CD4-positive, CD25-positive, alpha-beta regulatory T cell (primary cell): ENCODE results near the gene TSSK6. TPM values are rescaled to one million over a fixed set of nuclear protein-coding genes. Genes with fewer than 3 reads are reported as not detected.

Experiments
- ATAC-seq, 2 donors: fragments of 150-1000 bp; cut with Tn5 transposase; one replicate each; pipeline ENCODE4 v1.10.0; 2021; ENCODE audit warnings: low read depth in 2 of 2, moderate number of reproducible peaks in 2 of 2, moderate library complexity in 1 of 2
- DNase-seq, 3 donors: peaks; one replicate each; pipeline versions ENCODE4 v3.0.0 to v3.0.0-alpha.2; 2012 to 2022; ENCODE audit warnings: mixed read lengths in 1 of 3
- H3K27ac ChIP-seq: one replicate; pipeline ENCODE4 v1.7.0; 2013; ENCODE audit warnings: mild to moderate bottlenecking, low read length; ENCODE audit not compliant: insufficient read depth, poor library complexity, severe bottlenecking
- H3K27me3 ChIP-seq: one replicate; pipeline ENCODE4 v1.7.0; 2013; ENCODE audit warnings: low read length; ENCODE audit not compliant: control insufficient read depth, insufficient read depth
- H3K36me3 ChIP-seq: one replicate; pipeline ENCODE4 v1.7.0; 2013; ENCODE audit warnings: mild to moderate bottlenecking, low read length, moderate library complexity; ENCODE audit not compliant: control insufficient read depth, insufficient read depth
- H3K4me1 ChIP-seq: 2 replicates; pipeline ENCODE4 v1.7.0; 2013; ENCODE audit warnings: mild to moderate bottlenecking, low read length; ENCODE audit not compliant: insufficient read depth, control insufficient read depth, poor library complexity, severe bottlenecking
- H3K4me3 ChIP-seq: one replicate; pipeline ENCODE4 v1.7.0; 2013; ENCODE audit warnings: low read depth, mild to moderate bottlenecking, low read length, moderate library complexity
- H3K9me3 ChIP-seq, 2 experiments: 1 replicate in 1 of 2; 2 replicates in 1 of 2; pipeline ENCODE4 v1.7.0; 2013; ENCODE audit warnings: low read length in 2 of 2, mild to moderate bottlenecking in 1 of 2, moderate library complexity in 1 of 2; ENCODE audit not compliant: control insufficient read depth in 2 of 2
- H3K27ac Mint-ChIP-seq, 3 donors: one replicate each; pipeline ENCODE4 v1.8.0; 2020 to 2022; ENCODE audit warnings: mild to moderate bottlenecking in 3 of 3, mixed read lengths in 3 of 3, moderate library complexity in 2 of 3
- H3K27me3 Mint-ChIP-seq: one replicate; pipeline ENCODE4 v1.8.0; 2022; ENCODE audit warnings: mild to moderate bottlenecking, mixed read lengths
- H3K36me3 Mint-ChIP-seq: one replicate; pipeline ENCODE4 v1.8.0; 2020; ENCODE audit warnings: mixed read lengths
- H3K4me1 Mint-ChIP-seq, 4 donors: one replicate each; pipeline ENCODE4 v1.8.0; 2020 to 2022; ENCODE audit warnings: mixed read lengths in 4 of 4, mild to moderate bottlenecking in 1 of 4
- H3K4me3 Mint-ChIP-seq, 4 donors: one replicate each; pipeline ENCODE4 v1.8.0; 2020 to 2022; ENCODE audit warnings: mild to moderate bottlenecking in 4 of 4, mixed read lengths in 4 of 4, moderate library complexity in 3 of 4
- H3K9me3 Mint-ChIP-seq, 7 donors: one replicate each; pipeline ENCODE4 v1.8.0; 2020 to 2022; ENCODE audit warnings: mixed read lengths in 7 of 7, mild to moderate bottlenecking in 3 of 7, moderate library complexity in 2 of 7
- polyA plus RNA-seq, 4 donors: library from polyadenylated mRNA; unstranded; fragments of 300-500 nt; fragmentation: Illumina TruSeq; gene quantifications; one replicate each; pipeline ENCODE4 v1.2.3, GENCODE V29; 2021
- total RNA-seq: library from RNA; stranded (reverse); gene quantifications from one replicate; pipeline ENCODE4 v1.2.3, GENCODE V29; 2022

The TSSK6 gene
- total RNA-seq (6.2 TPM), polyA plus RNA-seq (1 to 10 TPM; 1.6 to 3.0 (median 1.8) TPM)

DNA sequence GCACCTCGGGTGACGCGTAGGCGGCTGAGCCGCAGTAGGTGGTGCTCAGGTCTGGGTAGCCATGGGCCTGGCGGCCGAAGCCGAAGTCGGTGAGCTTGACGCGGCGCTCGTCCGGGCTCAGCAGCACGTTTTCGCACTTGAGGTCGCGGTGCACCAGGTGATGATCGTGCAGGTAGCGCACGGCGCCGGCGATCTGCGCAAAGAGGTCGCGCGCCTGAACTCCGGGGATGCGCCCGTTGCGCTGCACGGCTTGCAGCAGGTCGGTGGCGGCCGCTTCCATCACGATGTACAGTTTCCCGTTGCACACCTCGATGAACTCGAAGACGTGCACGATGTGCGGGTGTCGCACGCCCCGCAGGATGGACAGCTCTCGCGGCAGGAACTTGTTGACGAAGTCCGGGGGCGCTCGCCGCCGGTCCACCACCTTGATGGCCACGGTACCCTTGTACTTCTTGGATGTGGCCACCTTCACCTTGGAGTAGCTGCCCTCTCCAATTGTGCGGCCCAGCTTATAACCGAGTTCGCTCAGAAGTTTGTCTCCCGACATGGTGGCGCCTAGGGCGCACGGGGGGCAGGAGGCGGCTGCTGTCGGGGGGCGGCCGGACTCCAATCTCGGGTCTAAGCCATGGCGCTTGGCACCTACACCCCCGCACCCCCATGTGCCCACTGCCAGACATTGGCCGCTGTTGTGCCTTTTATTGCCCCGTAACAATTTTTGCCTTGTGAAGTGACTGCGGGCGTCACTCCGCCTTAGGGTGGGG lies at the start of gene TSSK6:
TSSK6 (minus strand) TSS at position 668 of the 761 bp plus-strand sequence; CDS start at position 547, 121 bp downstream.
- Mint-ChIP-seq H3K27ac (peak within 1 kb of the TSS; percentile 93 to 97 (median 95)), H3K4me1 (peaks cover 0 to 41% (median 19%) of the 10 kb centered on the region in 4 donors), H3K9me3 (no peaks in the 10 kb centered on the region), H3K4me3 (peak within 1 kb of the TSS; percentile 95 to 98 (median 95)), H3K36me3 (peaks cover 11% of the 10 kb centered on the region), H3K27me3 (no peaks in the 10 kb centered on the region)
- ATAC-seq: no peak
- Histone ChIP-seq H3K36me3 (peaks cover 6% of the 10 kb centered on the region), H3K27ac (peak within 1 kb of the TSS; percentile 84), H3K9me3 (no peaks in the 10 kb centered on the region), H3K4me1 (peaks cover 24% of the 10 kb centered on the region), H3K27me3 (no peaks in the 10 kb centered on the region), H3K4me3 (peak within 1 kb of the TSS; percentile 94)
- no peak for DNase-seq

DNA sequence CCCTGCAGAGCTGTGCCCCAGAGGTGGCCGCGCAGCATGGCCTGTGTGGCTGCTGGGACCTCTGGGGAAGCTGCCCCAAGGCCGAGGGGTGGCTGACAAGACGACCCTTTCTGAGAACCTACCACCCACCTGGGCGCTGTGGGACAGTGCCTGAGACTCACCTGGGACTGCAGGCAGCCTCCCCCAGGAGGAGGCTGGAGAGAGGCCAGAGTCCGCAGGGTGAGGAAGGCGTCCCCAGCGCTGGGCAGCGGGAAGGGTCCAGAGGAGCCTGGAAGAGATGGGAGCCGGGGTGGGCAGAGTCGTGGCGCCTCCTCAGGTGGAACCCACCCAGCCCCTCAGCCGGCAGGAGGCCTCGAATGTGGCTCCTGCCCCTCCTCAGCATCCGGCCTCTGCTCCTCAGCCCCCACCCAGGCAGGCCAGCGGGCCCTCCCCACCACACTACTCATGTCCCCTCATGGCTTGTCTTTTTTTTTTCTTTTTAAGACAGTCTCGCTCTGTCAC lies 48.0 kb upstream of the TSSK6 start:
- Mint-ChIP-seq H3K4me3 (no peak overlapping the region), H3K4me1 (peaks cover 0 to 33% (median 8%) of the 10 kb centered on the region in 4 donors), H3K27me3 (no peaks in the 10 kb centered on the region), H3K36me3 (peaks cover 22% of the 10 kb centered on the region), H3K27ac (peak overlapping the region in 1 of 3 donors; percentile 47), H3K9me3 (no peaks in the 10 kb centered on the region)
- Histone ChIP-seq H3K4me1 (peaks cover 12% of the 10 kb centered on the region), H3K27ac (no peak overlapping the region), H3K4me3 (no peak overlapping the region), H3K36me3 (peaks cover 35% of the 10 kb centered on the region), H3K27me3 (no peaks in the 10 kb centered on the region), H3K9me3 (no peaks in the 10 kb centered on the region)
- DNase-seq: no peak
- no peak for ATAC-seq

DNA sequence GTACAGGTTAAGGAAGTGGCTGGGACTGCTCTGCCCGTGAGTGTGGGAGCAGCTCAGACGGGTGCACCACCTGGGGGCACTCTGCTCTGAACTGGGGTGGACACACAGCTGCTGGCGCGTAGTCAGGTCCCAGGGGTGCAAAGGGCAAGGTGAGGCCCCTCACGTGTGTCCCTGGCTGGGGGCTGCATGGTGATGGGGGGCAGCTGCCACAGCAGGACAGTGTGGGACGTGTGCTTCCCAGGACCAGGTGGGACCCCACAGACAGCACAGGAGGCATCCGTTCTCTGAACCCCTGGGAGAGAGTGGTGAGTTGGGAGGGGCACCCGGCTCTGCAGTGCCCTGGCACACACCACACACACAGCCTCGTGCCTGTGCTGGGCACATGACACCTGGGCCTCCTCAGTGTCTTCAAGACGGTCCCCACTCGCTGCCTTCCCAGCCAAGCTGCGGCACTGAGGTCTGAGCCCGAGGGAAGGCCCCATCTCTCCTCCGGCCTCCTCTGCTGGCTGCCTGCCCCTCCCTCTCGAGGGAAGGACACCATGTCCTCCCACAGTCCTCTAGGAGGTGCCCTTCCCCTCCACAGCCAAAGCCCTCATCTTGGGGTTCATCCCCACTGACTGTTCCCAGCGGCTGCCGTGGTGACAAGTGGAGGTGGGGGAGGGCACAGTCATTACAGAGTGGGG lies 47.5 kb upstream of the TSSK6 start:
- H3K4me3 ChIP-seq: no peak overlapping the region
- H3K27ac ChIP-seq: no peak overlapping the region
- H3K4me1 ChIP-seq: peaks cover 12% of the 10 kb centered on the region
- ATAC-seq (peak; percentile 58 to 67), DNase-seq (peak in 2 of 3 donors; percentile 43 to 59)
- H3K27me3 ChIP-seq: no peaks in the 10 kb centered on the region
- peaks cover 21% of the 10 kb centered on the region for H3K36me3 Mint-ChIP-seq
- H3K27me3 Mint-ChIP-seq: no peaks in the 10 kb centered on the region
- H3K9me3 Mint-ChIP-seq: no peaks in the 10 kb centered on the region
- H3K36me3 ChIP-seq: peaks cover 34% of the 10 kb centered on the region
- H3K27ac Mint-ChIP-seq: peak overlapping the region in 1 of 3 donors; percentile 47
- H3K4me1 Mint-ChIP-seq: peaks cover 0 to 36% (median 8%) of the 10 kb centered on the region in 4 donors
- H3K9me3 ChIP-seq: no peaks in the 10 kb centered on the region
- peak overlapping the region in 1 of 4 donors; percentile 69 for H3K4me3 Mint-ChIP-seq

DNA sequence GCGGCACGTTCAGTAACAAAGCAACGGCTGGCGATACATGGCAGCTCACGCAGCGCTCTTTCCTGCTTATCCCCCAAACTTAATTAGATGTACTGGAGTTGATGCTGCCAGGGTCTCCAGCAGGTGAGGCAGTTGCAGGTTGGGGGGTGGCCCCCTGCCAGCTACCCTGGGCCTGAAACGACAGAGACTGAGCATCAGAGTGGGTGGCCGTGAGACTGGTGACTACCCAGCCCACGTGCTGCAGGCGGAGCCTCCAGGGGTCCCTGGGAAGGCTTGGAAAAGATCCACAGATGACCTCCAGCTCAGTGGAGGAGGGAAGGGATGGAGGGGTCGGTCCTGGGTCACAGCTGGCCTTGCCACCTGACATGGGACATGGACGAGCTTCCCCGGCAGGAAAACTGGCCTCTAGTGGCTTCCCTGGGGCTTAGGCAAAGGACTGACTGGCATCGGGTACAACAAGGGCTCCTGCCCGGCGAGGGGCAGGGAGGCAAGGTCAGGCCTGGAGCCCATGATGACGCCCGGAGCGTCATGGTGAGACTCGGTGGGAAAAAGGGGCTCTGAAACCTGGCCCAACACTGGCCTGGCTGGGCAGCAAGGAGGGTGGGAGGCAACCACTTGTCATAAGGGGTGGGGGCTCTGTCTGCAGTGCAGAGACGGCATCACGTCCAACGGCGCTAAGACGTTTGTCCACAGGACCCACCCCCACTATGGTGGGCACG lies 46.8 kb upstream of the TSSK6 start:
- H3K9me3 ChIP-seq: no peaks in the 10 kb centered on the region
- H3K4me1 Mint-ChIP-seq: peaks cover 0 to 36% (median 8%) of the 10 kb centered on the region in 4 donors
- ATAC-seq (no peak), DNase-seq (no peak)
- peaks cover 4% of the 10 kb centered on the region for H3K27me3 Mint-ChIP-seq
- no peak overlapping the region for H3K4me3 ChIP-seq
- no peaks in the 10 kb centered on the region for H3K9me3 Mint-ChIP-seq
- peak overlapping the region in 1 of 3 donors; percentile 59 for H3K27ac Mint-ChIP-seq
- peaks cover 18% of the 10 kb centered on the region for H3K36me3 Mint-ChIP-seq
- H3K4me3 Mint-ChIP-seq: no peak overlapping the region
- H3K27me3 ChIP-seq: no peaks in the 10 kb centered on the region
- H3K4me1 ChIP-seq: peaks cover 12% of the 10 kb centered on the region
- H3K36me3 ChIP-seq: peaks cover 27% of the 10 kb centered on the region
- no peak overlapping the region for H3K27ac ChIP-seq

DNA sequence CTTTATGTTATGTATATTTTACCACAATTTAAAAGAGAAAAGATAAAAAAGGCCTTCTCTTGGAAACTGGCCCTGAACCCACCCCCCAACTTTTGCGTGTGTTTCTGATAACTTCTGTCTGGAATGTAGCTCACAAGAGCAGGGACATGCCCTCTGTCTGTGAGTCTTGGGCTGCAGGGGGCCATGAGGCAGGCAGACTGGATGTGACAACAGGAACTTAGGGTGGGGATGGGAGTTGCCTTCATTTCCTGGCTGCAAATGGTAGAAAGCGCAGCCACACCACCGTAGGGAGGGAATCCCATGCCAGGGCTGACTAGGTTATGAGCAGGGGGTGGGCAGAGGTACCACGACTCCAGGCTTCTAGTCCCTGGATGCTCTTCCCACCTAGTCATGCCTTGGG lies 44.6 kb upstream of the TSSK6 start:
- H3K27me3 ChIP-seq: no peaks in the 10 kb centered on the region
- no peaks in the 10 kb centered on the region for H3K9me3 ChIP-seq
- Mint-ChIP-seq H3K4me3 (peak overlapping the region in 3 of 4 donors; percentile 5 to 48 (median 41)), H3K4me1 (peaks cover 0 to 36% (median 8%) of the 10 kb centered on the region in 4 donors), H3K36me3 (peaks cover 13% of the 10 kb centered on the region), H3K9me3 (no peaks in the 10 kb centered on the region), H3K27ac (peak overlapping the region in 2 of 3 donors; percentile 18 to 62), H3K27me3 (peaks cover 6% of the 10 kb centered on the region)
- no peak overlapping the region for H3K27ac ChIP-seq
- DNase-seq: peak in 1 of 3 donors; percentile 73
- peaks cover 12% of the 10 kb centered on the region for H3K4me1 ChIP-seq
- H3K36me3 ChIP-seq: peaks cover 12% of the 10 kb centered on the region
- ATAC-seq: no peak
- H3K4me3 ChIP-seq: no peak overlapping the region

DNA sequence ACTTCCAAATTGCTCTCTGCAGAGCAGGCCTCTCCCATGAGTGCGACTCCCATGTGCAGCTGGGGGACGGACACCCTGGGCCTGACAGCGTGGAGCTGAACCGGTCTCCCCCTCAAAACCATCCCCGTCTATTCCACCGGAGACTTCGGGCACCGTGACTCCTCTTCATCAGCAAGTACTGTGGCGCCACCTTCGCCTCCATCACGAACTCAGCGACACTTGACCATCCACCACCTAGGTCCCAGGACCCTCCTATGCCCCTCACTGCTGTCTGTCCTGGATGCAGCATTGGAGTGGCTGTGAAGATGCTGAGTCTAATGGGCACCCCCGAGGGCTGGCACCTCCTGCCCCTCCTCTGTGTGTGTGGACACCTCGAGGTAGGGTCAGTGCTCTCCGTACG lies 43.3 kb upstream of the TSSK6 start:
- peaks cover 18% of the 10 kb centered on the region for H3K4me1 ChIP-seq
- H3K36me3 ChIP-seq: peaks cover 5% of the 10 kb centered on the region
- Mint-ChIP-seq H3K4me1 (peaks cover 0 to 38% (median 8%) of the 10 kb centered on the region in 4 donors), H3K27ac (peak overlapping the region; percentile 27 to 67 (median 39)), H3K27me3 (peaks cover 6% of the 10 kb centered on the region), H3K4me3 (no peak overlapping the region), H3K9me3 (no peaks in the 10 kb centered on the region), H3K36me3 (peaks cover 4% of the 10 kb centered on the region)
- no peak for DNase-seq
- no peak overlapping the region for H3K4me3 ChIP-seq
- H3K27me3 ChIP-seq: no peaks in the 10 kb centered on the region
- no peak for ATAC-seq
- no peak overlapping the region for H3K27ac ChIP-seq
- no peaks in the 10 kb centered on the region for H3K9me3 ChIP-seq

DNA sequence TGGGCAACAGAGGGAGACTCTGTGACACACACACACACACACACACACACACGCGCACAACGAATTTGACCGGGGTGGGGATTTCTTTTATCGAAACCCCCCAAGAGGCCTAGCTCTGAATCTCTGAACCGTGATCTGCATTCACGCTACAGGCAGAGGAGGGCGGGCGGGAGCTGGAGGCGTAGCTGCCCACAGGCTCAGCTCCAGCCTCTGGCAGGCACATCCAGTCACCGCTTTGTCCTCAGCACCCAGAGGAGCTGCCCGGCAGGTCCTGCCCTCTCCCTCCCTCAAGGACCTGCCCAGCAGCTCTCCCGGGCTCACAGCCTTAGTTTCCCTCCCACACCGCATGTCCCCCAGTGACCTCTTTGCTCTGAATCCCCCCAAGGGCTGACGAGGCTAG lies 42.7 kb upstream of the TSSK6 start:
- ATAC-seq: no peak
- Histone ChIP-seq H3K27me3 (no peaks in the 10 kb centered on the region), H3K36me3 (peaks cover 5% of the 10 kb centered on the region), H3K27ac (no peak overlapping the region), H3K4me1 (peaks cover 15% of the 10 kb centered on the region), H3K4me3 (no peak overlapping the region), H3K9me3 (no peaks in the 10 kb centered on the region)
- no peaks in the 10 kb centered on the region for H3K9me3 Mint-ChIP-seq
- DNase-seq: no peak
- peaks cover 0 to 35% (median 8%) of the 10 kb centered on the region in 4 donors for H3K4me1 Mint-ChIP-seq
- H3K36me3 Mint-ChIP-seq: peaks cover 4% of the 10 kb centered on the region
- no peak overlapping the region for H3K4me3 Mint-ChIP-seq
- H3K27me3 Mint-ChIP-seq: peaks cover 6% of the 10 kb centered on the region
- peak overlapping the region; percentile 39 to 76 (median 67) for H3K27ac Mint-ChIP-seq
